ENCODE data around the gene PARVA. TPM values are rescaled to one million over a fixed set of nuclear protein-coding genes. Genes with fewer than 3 reads are reported as not detected.

The PARVA gene
- total RNA-seq, 1 donor from 2014 or later = 15.1 TPM

GRCh38 chr11:12376259-12377081 lies 901 bp upstream of the PARVA start:
- no peaks in the 10 kb centered on the region for H3K27me3 ChIP-seq (ENCODE audit: control insufficient read depth in 3 of 3, insufficient read depth in 3 of 3, low read length in 3 of 3)
- H3K27ac ChIP-seq (ENCODE audit: low read depth, low read length) = peak overlapping the region; percentile 84
- peak overlapping the region in 2 of 3 donors; percentile 74 to 82 for H3K9ac ChIP-seq (ENCODE audit: low read depth in 1 of 3, low read length in 3 of 3)
- peak overlapping the region in 2 of 3 donors; percentile 75 to 81 for H3K4me3 ChIP-seq (ENCODE audit: low read length in 3 of 3)
- no peaks in the 10 kb centered on the region for H3K36me3 ChIP-seq (ENCODE audit: control insufficient read depth in 3 of 3, insufficient read depth in 3 of 3, low read length in 3 of 3)
- no peaks in the 10 kb centered on the region for H3K9me3 ChIP-seq (ENCODE audit: control insufficient read depth in 3 of 3, low read length in 3 of 3)
- peaks cover 5 to 16% (median 14%) of the 10 kb centered on the region in 3 donors for H3K4me1 ChIP-seq (ENCODE audit: control insufficient read depth in 3 of 3, insufficient read depth in 3 of 3, low read length in 3 of 3)

GRCh38 chr11:12377824-12378593 lies 638 bp downstream of the PARVA start:
- Histone ChIP-seq H3K27ac (ENCODE audit: low read depth, low read length) (peak overlapping the region; percentile 84), H3K4me3 (ENCODE audit: low read length in 3 of 3) (peak overlapping the region; percentile 75 to 81 (median 81)), H3K9me3 (ENCODE audit: control insufficient read depth in 3 of 3, low read length in 3 of 3) (no peaks in the 10 kb centered on the region), H3K4me1 (ENCODE audit: control insufficient read depth in 3 of 3, insufficient read depth in 3 of 3, low read length in 3 of 3) (peaks cover 5 to 16% (median 14%) of the 10 kb centered on the region in 3 donors), H3K36me3 (ENCODE audit: control insufficient read depth in 3 of 3, insufficient read depth in 3 of 3, low read length in 3 of 3) (no peaks in the 10 kb centered on the region), H3K9ac (ENCODE audit: low read depth in 1 of 3, low read length in 3 of 3) (peak overlapping the region; percentile 74 to 82 (median 82)), H3K27me3 (ENCODE audit: control insufficient read depth in 3 of 3, insufficient read depth in 3 of 3, low read length in 3 of 3) (no peaks in the 10 kb centered on the region)

GRCh38 chr11:12380565-12381325 lies 3.4 kb downstream of the PARVA start:
- Histone ChIP-seq H3K4me1 (ENCODE audit: control insufficient read depth in 3 of 3, insufficient read depth in 3 of 3, low read length in 3 of 3) (peaks cover 5 to 16% (median 14%) of the 10 kb centered on the region in 3 donors), H3K9me3 (ENCODE audit: control insufficient read depth in 3 of 3, low read length in 3 of 3) (no peaks in the 10 kb centered on the region), H3K9ac (ENCODE audit: low read depth in 1 of 3, low read length in 3 of 3) (no peak overlapping the region), H3K27me3 (ENCODE audit: control insufficient read depth in 3 of 3, insufficient read depth in 3 of 3, low read length in 3 of 3) (no peaks in the 10 kb centered on the region), H3K4me3 (ENCODE audit: low read length in 3 of 3) (no peak overlapping the region), H3K36me3 (ENCODE audit: control insufficient read depth in 3 of 3, insufficient read depth in 3 of 3, low read length in 3 of 3) (no peaks in the 10 kb centered on the region), H3K27ac (ENCODE audit: low read depth, low read length) (no peak overlapping the region)

DNA sequence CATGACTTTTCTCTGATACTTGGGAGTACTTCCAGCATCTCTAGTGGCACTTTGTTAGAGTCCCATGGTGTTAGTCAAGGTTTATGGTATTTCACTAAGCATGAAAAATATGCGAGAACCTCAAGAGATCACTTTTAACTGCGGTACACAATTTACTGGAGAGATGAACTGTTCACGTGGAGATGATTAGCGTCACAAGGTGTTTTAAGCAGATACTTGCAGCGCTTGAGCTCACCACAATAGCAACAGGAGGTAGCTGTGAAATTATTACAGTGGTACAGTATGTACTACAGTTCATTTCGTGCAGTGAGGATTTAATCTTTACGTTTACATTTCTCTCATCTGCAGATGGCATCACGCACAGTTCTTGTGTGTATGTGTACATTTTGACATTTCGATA lies 4.5 kb downstream of the PARVA start:
- Histone ChIP-seq H3K9me3 (ENCODE audit: control insufficient read depth in 3 of 3, low read length in 3 of 3) (no peaks in the 10 kb centered on the region), H3K27me3 (ENCODE audit: control insufficient read depth in 3 of 3, insufficient read depth in 3 of 3, low read length in 3 of 3) (no peaks in the 10 kb centered on the region), H3K4me1 (ENCODE audit: control insufficient read depth in 3 of 3, insufficient read depth in 3 of 3, low read length in 3 of 3) (peaks cover 5 to 11% (median 10%) of the 10 kb centered on the region in 3 donors), H3K36me3 (ENCODE audit: control insufficient read depth in 3 of 3, insufficient read depth in 3 of 3, low read length in 3 of 3) (no peaks in the 10 kb centered on the region), H3K27ac (ENCODE audit: low read depth, low read length) (no peak overlapping the region), H3K9ac (ENCODE audit: low read depth in 1 of 3, low read length in 3 of 3) (no peak overlapping the region), H3K4me3 (ENCODE audit: low read length in 3 of 3) (no peak overlapping the region)

DNA sequence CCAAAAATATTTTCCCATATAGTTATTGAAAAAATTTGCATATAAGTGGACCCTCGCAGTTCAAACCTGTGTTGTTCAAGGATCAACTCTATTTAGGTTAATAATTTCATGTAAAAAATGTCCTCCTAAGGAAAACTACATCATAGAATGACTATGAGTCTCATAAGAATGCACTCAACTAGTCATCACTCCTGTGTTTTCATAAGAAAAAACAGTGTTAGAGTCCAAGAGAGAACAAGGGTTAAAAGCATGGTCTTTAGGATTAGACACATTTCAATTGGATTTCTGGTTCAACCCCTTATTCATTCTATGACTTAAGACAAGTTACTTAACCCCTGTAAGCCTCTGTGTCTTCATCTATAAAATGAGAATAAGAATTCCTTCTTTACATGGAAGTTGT lies 5.1 kb downstream of the PARVA start:
- no peak overlapping the region for H3K27ac ChIP-seq (ENCODE audit: low read depth, low read length)
- no peak overlapping the region for H3K9ac ChIP-seq (ENCODE audit: low read depth in 1 of 3, low read length in 3 of 3)
- H3K36me3 ChIP-seq (ENCODE audit: control insufficient read depth in 3 of 3, insufficient read depth in 3 of 3, low read length in 3 of 3) = no peaks in the 10 kb centered on the region
- no peak overlapping the region for H3K4me3 ChIP-seq (ENCODE audit: low read length in 3 of 3)
- H3K27me3 ChIP-seq (ENCODE audit: control insufficient read depth in 3 of 3, insufficient read depth in 3 of 3, low read length in 3 of 3) = no peaks in the 10 kb centered on the region
- peaks cover 5 to 10% (median 6%) of the 10 kb centered on the region in 3 donors for H3K4me1 ChIP-seq (ENCODE audit: control insufficient read depth in 3 of 3, insufficient read depth in 3 of 3, low read length in 3 of 3)
- no peaks in the 10 kb centered on the region for H3K9me3 ChIP-seq (ENCODE audit: control insufficient read depth in 3 of 3, low read length in 3 of 3)

DNA sequence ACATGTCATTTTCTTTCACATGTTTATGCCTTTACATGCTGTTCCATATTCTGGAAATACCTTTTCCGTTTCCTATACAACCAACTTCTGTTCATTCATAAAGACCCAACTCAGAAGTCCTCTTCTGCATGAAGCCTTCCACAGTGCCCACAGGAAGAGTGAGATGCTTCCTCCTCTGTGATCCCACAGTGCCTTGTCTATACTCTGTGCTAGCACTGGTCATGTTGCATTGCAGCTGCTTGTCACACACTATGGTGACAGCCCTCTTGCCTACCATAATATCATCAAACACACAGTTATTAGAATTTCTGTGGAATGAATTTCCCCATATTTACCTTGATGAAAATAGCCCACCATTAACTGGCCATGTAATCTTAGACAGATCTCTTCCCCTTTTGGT lies 8.9 kb downstream of the PARVA start:
- peaks cover 4 to 22% (median 16%) of the 10 kb centered on the region in 3 donors for H3K4me1 ChIP-seq (ENCODE audit: control insufficient read depth in 3 of 3, insufficient read depth in 3 of 3, low read length in 3 of 3)
- H3K27ac ChIP-seq (ENCODE audit: low read depth, low read length) = no peak overlapping the region
- no peak overlapping the region for H3K4me3 ChIP-seq (ENCODE audit: low read length in 3 of 3)
- no peaks in the 10 kb centered on the region for H3K9me3 ChIP-seq (ENCODE audit: control insufficient read depth in 3 of 3, low read length in 3 of 3)
- no peaks in the 10 kb centered on the region for H3K27me3 ChIP-seq (ENCODE audit: control insufficient read depth in 3 of 3, insufficient read depth in 3 of 3, low read length in 3 of 3)
- H3K9ac ChIP-seq (ENCODE audit: low read depth in 1 of 3, low read length in 3 of 3) = no peak overlapping the region
- no peaks in the 10 kb centered on the region for H3K36me3 ChIP-seq (ENCODE audit: control insufficient read depth in 3 of 3, insufficient read depth in 3 of 3, low read length in 3 of 3)

DNA sequence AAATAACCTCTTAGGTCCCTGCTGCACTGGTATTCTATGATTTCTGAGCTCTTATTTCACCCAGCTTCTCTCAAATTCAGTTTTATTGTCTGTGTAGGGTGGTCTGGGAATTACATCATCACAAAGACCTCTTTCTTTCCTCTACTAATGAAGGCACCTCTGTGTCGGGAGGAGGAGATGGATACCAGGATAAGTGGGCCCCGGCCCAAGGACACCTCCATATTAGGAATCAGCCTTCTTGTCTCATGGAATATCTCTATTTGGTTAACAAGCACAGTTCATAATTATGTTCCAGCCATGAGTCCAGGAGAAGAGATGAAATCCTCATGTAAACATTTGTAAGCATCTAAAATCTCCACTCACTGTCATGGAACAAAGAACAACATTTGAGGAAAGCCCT lies 9.4 kb downstream of the PARVA start:
- Histone ChIP-seq H3K27me3 (ENCODE audit: control insufficient read depth in 3 of 3, insufficient read depth in 3 of 3, low read length in 3 of 3) (no peaks in the 10 kb centered on the region), H3K4me3 (ENCODE audit: low read length in 3 of 3) (no peak overlapping the region), H3K9ac (ENCODE audit: low read depth in 1 of 3, low read length in 3 of 3) (no peak overlapping the region), H3K27ac (ENCODE audit: low read depth, low read length) (no peak overlapping the region), H3K36me3 (ENCODE audit: control insufficient read depth in 3 of 3, insufficient read depth in 3 of 3, low read length in 3 of 3) (no peaks in the 10 kb centered on the region), H3K9me3 (ENCODE audit: control insufficient read depth in 3 of 3, low read length in 3 of 3) (no peaks in the 10 kb centered on the region), H3K4me1 (ENCODE audit: control insufficient read depth in 3 of 3, insufficient read depth in 3 of 3, low read length in 3 of 3) (peaks cover 4 to 22% (median 16%) of the 10 kb centered on the region in 3 donors)

DNA sequence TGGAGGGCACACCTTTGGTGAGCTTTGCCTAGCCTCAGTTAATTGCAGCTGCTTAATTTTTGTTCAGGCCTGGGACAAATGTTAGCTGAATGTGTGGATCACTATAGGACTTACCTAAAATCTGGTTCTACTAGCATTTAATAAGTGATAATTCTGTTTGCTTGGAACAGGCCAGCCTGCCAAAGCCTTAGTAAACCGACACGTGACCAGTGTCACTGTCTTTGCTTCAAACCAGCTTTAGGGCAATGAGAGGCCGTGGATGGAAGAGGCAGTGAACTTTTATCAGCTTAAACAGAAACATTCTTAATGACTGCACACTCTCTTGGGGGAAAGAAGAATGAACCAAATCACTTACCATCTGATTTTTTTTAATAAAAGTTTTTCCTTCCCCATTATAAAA lies 10.8 kb downstream of the PARVA start:
- Histone ChIP-seq H3K9me3 (ENCODE audit: control insufficient read depth in 3 of 3, low read length in 3 of 3) (no peaks in the 10 kb centered on the region), H3K4me3 (ENCODE audit: low read length in 3 of 3) (no peak overlapping the region), H3K9ac (ENCODE audit: low read depth in 1 of 3, low read length in 3 of 3) (no peak overlapping the region), H3K4me1 (ENCODE audit: control insufficient read depth in 3 of 3, insufficient read depth in 3 of 3, low read length in 3 of 3) (peaks cover 4 to 22% (median 16%) of the 10 kb centered on the region in 3 donors), H3K36me3 (ENCODE audit: control insufficient read depth in 3 of 3, insufficient read depth in 3 of 3, low read length in 3 of 3) (no peaks in the 10 kb centered on the region), H3K27ac (ENCODE audit: low read depth, low read length) (peak overlapping the region; percentile 44), H3K27me3 (ENCODE audit: control insufficient read depth in 3 of 3, insufficient read depth in 3 of 3, low read length in 3 of 3) (no peaks in the 10 kb centered on the region)

DNA sequence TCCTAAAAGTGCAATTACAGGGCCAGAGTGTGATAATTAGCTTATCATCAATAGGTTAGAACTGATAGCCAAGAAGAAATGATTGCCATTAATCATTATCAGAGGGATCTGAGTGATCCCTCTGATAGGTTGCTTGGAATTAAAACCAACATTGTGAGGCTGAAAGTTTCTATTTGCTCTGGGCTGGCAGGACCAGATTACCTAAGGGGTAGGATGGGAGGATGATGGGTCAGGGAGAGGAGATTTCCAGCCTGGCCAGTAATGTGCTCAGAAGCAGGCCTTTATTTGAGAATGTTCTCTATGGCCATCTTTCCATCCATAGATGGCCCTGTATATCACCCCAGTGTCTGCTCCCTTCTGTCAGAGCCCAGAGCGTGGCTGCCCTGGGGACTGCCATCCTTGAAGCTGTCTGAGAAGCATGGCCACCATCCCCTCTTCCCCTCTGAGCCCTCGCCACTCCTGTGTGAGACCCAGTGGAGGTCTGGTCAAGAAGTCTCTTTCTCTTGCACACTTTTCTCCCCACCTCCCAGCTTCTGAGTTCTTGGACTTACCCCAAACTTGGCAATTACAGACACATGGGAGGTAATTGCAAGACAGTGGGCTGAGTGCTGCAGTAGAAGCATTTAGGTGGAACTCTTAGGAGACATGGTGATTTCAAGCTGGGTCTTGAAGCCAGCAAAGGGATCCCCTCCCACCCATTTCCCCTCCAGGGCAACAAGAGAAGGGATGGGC lies 11.7 kb downstream of the PARVA start:
- Histone ChIP-seq H3K4me1 (ENCODE audit: control insufficient read depth in 3 of 3, insufficient read depth in 3 of 3, low read length in 3 of 3) (peaks cover 4 to 22% (median 16%) of the 10 kb centered on the region in 3 donors), H3K9ac (ENCODE audit: low read depth in 1 of 3, low read length in 3 of 3) (no peak overlapping the region)

More for the DNA sequence above, 11.7 kb downstream of the PARVA start:
- H3K27ac ChIP-seq (ENCODE audit: low read depth, low read length) = no peak overlapping the region
- no peak overlapping the region for H3K4me3 ChIP-seq (ENCODE audit: low read length in 3 of 3)
- no peaks in the 10 kb centered on the region for H3K36me3 ChIP-seq (ENCODE audit: control insufficient read depth in 3 of 3, insufficient read depth in 3 of 3, low read length in 3 of 3)
- H3K27me3 ChIP-seq (ENCODE audit: control insufficient read depth in 3 of 3, insufficient read depth in 3 of 3, low read length in 3 of 3) = no peaks in the 10 kb centered on the region
- H3K9me3 ChIP-seq (ENCODE audit: control insufficient read depth in 3 of 3, low read length in 3 of 3) = no peaks in the 10 kb centered on the region

Data from skeletal muscle tissue (tissue), 4 donors.